Activated CD8-positive, alpha-beta memory T cell treated with anti-CD3 and anti-CD28 coated beads, Interleukin-2, amount 50 U/mL, for 24 hours (primary cell): Measurements from ENCODE around the gene KCNH1.

Source experiments
- DNase-seq: peaks from one replicate; pipeline ENCODE4 v3.0.0-alpha.2; 2020; ENCODE audit errors: extremely low read depth

Gene KCNH1

DNA sequence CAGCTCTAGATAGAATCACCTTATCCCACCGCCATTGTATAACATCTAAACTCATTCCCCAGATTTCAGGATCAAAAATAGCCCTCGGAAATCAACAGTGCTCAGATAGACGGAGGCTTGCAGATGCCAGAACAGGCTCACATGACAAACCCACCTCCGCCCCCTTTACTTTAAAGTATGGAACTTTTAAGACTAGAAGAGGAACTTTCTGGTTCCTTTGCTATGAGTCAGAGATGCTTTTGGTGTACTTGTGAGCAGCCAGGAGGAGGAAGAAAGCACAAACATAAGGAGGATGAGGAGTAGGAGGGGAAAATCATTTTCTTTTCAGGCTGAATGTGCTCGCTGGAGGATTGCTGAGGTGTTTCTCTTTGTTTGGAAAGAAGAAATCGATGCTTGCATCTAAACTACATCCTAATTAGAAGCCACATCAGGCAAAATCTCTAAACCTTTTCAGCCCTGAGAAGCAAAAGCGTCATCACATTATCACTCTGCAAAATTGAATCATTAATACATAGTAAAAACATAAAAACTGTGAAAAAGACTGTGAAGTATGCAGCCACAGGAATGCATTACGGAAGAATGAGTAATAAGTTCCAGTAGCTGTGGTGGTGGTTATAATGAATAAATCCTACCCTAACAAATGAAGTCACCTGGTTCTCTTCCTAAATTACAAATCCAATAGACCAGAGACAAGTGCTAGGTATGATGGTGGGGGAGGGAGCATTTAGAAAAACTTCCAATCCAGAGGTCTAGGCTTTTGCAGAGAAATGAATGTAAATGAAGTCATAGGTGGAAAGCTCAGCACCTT, 251.3 kb downstream of the KCNH1 start:
- DNase-seq = no peak

DNA sequence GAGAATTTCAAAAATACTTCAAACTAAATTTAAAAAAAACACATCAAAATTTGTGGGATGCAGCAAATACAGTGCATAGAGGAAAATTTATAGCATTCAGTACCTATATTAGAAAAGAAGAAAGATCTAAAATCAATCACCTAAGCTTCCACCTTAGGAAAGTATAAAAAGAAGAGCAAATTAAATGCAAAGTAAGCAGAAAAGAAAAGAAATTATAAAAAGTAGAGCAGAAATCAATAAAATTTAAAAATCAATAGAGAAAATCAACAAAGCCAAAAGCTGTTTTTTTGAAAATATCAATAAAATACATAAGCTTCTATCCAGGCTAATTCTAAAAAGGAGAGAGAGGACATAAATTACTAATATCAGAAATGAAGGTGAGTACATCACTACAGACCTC, 255.4 kb downstream of the KCNH1 start:
- DNase-seq = no peak

DNA sequence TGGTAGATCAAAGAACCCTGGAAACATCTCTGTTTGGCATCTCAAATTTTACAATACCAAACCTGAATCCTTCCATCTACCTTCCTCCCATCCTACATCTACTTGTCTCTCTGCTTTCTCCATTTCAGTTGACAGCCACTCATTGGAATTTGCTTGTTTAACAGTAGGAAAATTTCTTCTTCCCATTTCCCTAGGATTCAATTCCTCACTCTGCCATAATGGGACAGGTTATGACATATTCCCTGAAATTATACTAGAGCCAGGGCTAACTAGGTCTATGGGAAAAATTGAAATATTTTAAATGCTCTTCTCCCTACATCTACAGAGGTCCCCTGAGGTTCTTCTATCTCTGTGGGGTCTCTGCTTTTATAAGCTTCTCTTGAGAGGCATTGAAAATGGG, 257.7 kb downstream of the KCNH1 start:
- no peak for DNase-seq

DNA sequence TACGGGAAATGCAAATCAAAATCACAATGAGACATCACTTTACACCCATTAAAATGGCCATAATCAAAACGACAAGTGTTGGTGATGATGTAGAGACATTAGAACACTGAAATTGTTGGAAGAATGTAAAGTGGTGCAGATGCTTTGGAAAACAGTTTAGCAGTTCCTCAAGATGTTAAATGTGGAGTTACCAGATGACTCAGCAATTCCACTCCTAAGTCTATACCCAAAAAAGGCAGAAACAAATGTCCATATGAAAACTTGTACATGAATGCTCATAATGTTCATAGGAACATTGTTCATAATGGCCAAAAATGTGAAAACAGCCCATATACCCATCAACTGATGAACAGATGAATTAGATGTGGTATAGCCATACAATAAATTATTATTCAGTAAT, 267.4 kb downstream of the KCNH1 start:
- DNase-seq = no peak

DNA sequence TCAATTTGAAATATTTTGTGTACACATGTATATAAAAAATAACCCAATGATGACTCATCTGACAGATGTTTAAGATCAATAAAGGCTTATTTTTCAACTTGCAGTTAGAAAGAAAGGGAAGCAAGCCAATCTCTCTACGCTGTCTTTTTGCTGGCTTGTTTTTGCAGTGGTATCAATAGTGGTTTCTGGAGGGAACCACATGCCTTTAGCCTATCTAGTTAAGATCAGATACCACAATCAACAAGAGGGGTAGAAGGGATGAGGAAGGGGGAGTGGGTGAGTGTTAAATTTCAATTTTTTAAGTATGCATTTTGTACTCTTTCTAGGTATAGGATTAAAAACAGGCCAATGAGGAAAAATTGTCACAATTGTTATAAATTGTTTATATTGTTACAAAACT, 276.2 kb downstream of the KCNH1 start:
- no peak for DNase-seq

DNA sequence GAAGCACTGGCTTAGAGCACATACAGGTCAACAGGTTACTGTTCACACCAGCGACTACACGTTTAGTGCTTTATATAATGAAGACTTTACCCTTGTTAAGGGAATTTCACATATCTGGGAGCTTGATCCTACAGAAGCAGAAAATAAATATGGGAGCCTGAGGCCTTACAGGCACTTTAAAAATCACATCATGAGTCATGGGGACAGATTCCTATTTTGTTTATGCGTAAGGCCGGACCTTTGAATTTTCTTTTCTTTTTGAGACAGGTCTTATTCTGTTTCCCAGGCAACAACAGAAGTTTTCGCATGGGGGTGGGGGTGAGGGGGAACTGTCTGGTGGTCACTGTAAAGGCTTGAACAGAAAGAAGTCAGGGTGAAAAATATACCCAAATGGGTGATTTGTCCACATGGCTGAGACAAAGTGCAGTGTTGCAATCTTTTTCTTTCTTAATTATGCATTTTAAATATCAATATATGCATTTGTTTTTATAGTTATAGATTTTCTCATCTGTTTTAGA, 276.7 kb downstream of the KCNH1 start:
- DNase-seq = no peak

DNA sequence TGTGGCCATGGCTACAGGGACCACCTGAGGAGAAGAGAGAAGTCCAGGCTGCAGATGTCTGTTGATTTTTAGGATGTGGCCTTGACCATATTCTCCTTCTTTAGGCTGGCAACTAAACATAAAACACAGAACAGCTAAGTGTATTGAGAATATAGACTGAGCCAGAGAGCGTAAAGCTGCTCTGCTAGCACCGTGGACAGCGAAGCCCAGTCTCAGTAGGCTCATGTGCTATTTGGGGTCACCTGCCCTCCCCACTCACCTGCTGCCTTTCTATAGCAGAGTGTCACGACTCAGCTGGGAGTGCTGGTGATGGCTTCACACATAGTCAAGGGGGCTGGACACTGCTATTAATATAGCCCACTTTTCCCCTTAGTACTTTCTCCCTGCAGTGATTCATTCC, 278.5 kb downstream of the KCNH1 start:
- no peak for DNase-seq

DNA sequence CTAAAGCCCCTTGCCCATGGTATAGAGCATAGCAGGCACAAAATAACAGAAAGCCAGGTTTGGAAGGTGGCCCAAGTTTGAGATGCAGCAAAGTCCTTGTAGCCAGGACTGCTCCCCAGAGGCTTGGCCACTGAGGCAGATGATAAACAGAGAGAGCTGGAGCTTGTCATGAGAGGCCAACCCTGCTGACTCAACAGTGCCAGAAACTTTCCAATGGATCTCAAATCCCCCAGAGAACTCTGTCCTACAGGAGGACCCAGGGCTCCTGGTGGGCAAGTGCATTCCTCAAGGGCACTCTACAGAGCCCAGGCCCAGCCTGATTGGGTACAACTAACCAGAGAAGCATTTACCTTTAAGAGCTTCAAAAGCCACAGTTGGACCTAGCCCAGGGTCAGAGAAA, 280.7 kb downstream of the KCNH1 start:
- no peak for DNase-seq

DNA sequence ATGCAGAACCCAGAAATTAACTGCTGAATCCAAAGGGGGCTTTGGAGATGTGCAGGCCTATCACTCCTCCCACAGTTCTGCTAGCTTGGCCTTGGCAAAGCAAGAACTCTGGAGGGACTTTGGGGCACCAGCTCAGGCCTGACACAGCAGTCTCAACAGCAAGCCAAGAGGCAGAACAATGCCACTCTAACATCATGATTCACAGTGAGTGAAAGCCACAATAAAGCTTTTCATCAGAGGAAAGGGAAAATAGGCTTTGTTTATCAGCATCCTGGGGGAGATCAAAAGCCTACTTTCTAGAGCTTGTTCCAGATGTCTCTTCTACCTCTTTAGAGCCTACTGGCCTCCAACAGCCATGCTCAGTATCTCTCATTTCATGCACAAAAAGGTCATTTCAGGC, 283.4 kb downstream of the KCNH1 start:
- no peak for DNase-seq

DNA sequence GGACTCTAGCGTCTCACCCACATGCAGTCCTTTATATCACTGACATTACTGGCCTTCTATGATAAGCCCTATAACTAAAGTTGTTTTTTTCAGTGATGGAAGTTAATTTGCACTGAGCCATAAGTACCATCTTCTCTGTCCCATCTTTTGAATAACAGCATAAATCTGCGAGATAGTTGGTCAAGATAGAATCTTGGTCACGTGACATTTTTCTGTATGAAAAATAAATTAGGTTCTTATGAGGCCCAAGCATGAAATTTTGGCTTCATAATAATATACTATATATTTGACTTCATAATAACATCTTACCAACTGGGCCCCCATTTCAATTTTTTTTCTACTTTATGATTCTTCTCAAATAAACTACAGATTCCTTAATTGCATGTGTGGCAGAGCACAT, 285.5 kb downstream of the KCNH1 start:
- DNase-seq = no peak

DNA sequence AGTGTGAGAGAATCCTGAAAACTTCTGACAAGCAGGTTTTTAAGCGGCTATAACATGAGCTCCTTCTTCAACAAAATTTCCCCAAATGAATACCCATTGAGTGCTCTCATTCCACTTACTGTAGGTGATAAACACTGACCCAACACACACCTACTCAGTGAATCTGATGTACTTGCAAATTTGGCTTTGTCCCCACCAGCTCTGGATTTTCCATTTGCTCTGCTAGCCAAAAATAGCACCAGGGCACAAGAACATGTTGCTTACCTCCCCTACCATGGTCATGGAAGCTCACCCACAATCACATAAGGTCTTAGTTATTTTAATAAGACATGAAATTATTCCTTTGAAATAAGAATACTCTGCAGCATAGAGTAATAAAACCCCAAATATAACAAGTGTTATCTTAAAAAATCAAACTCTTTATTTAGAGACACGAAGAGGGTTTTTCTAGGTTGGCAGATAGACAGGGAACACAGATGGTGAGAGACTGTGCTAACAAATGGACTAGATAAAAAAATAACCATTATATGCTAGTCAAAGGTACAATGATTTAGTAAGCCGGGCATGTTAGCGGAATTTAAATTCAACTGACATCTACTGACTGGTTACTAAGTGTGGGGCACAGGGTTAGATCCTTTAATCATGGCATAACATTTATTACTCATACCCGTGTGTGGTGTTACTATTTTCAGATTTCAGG, 291.9 kb downstream of the KCNH1 start:
- no peak for DNase-seq

DNA sequence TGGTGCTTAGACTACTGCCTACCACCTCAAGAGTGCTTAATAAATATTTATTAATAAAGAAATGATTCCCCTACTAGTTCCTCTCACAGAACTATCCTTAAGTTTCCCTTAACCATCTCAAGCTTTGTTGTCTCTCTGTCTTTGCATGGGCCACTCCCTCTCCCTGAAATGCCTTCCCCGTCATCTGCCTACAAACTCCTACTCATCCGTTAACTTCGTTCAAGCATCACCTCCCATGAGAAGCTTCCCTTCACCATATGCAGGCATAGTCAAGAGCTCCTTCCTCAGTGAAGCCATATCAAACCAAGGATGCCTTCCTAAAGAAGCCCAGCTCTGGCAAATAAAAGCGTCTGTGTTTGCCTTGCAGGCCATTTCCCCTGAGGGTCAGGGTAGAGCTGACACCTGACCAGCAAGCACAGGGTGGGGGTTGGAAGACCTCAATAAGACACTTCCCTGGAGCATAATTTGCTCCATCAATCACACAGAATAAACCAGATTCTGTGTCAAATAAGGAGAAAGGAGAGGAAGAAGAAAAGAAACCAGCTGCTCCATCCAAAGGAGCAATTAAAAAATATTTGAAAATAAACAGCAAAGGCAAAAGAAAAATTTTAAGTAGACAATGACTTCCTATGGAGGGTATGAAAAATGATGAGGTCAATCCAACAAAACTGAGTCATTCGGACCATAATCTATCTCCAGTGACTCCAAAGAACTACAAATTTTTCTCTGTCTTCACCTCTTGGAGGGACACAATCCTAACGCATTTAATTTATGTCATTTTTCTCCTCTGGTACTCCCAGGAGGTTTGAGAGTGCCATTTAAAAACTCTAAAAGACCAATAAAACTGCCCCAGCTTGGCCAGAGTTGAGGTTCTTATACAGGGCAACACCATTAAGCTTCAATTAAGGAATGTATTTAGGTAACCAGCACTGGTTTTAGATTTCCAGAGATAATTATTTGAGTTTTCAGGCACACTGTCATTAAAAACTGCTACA, 303.6 kb downstream of the KCNH1 start:
- DNase-seq = no peak

DNA sequence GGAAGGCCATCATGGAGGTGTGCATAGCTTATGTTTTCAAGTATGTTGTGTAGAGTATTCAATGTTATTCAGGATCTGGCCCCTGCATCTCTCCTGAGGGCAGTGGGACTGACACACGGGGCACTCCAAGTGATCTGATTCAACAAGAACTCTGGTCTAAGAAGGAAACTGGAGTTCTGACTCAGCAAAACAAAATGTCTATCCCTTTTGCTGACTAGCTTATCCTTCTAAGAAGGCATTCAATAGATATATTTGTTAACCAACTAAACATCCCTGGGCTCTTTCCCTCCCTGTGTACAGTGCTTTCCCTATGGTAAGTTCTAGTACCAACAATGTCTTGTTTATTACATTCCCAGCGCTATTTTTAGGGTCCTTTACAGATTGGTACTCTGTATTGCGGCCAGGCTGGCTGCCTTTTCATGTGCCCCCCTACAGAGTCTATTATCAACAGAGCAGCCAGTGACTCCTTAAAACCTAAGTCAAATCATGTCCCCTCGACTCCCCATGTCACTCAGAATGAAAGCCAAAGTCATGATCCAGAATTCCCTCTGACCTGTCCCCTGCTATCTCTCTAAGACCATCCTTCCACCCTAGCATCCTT, 304.9 kb downstream of the KCNH1 start:
- DNase-seq = no peak

DNA sequence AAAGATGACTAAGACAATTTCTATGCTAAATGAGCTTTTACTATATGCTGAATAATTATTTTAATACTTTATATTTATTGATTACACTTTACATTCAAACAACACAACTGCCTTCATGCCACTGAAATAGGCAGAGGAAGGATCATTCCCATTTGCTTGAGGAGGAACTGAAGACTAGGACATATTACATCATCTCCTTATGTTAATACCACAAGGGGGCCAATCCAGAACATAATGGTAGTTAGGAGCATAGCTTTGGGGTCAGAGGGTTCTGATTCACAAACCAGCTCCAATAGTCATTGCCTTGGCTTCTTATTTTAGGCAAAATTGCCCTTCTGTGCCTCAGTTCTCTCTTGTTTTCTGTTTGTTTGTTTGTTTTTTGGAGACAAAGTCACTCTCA, 306.5 kb downstream of the KCNH1 start:
- no peak for DNase-seq

DNA sequence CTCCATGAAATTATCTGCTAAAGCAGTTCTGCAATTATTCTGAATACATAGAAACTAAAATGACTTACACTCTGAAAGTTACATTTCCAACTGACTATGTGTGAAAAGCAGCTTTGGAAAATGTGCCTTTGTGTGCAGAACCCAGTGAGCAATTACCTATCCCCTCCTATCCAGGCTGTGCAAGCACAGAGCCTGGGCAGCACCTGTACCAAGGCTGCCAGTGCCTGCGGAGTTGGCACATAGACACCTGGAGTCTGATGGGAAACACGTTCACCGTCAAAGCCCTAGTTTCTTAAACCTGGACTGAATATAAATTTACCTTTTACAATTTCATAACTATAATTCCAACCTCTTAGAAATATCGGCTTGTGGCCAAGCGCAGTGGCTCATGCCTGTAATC, 307.3 kb downstream of the KCNH1 start:
- no peak for DNase-seq

DNA sequence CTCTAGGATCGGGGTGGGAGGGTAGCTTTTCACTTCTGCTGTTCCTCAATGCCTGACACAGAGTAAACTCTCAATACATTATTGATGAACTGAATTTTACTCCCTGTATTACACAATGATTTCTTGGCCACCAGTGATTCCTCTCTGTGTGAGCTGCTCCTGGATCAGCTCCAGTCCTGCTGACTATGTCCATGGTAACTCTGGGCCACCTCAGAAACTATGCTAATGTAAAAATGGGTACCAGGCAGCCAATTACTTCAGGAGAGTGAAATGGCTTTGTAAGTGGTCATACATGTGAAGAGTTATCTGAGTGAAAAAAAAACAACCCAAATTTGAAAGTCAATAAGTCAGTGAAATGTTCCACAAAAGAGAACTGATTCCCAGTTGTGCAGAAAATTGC, 311.0 kb downstream of the KCNH1 start:
- DNase-seq = no peak

DNA sequence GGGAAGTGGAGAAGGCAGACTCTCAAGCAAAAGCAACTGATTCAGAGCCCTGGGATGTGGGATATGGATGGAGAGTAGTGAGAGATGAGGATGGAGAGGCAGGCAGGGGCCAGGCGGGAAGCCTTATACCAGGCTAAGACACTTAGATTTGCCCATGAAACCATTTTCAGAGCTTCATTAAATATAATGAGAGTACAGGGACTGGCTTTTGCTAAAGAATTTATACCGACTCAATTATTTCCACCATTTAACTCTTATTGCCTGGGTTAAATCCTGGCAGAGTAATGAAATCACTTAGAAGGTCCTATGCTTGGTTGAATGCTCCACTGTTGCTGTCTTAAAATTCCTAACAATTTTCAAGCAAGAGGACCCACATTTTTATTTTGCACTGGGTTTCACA, 311.7 kb downstream of the KCNH1 start:
- DNase-seq = no peak

DNA sequence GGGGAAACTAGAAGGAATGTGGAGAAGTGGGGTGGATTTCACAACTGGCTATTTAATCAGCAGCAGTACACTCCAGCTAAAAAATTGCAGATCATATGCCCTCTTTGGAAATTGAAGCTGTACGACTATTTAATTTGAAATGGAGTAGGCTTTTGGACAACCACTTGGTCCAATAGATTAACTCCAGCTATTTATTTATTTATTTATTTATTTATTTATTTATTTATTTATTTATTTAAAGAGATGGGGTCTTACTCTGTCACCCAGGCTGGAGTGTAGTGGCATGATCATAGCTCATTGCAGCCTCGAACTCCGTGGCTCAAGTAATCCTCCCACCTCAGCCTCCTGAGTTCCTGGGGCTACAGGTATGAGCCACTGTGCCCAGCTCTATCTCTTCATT, 312.3 kb downstream of the KCNH1 start:
- DNase-seq = no peak

DNA sequence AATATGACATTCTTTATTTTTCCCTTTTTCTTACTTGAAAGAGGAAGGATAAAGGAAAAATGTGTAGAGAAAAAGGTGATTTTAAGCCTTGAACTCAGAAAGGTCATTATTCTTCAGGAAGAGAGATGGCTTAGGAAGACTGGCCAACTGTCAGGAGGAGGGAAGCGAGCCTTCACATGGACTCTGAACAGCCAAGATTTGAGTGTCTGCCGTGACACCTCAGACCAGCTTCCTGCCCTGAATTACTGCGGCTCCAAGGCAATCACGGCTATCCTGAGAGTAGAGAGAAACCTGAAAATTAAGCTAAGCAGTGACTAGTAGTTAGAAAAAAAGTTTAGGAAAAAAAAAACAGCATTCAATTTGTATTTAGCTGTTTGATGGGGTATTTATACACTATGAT, 314.7 kb downstream of the KCNH1 start:
- DNase-seq = no peak

DNA sequence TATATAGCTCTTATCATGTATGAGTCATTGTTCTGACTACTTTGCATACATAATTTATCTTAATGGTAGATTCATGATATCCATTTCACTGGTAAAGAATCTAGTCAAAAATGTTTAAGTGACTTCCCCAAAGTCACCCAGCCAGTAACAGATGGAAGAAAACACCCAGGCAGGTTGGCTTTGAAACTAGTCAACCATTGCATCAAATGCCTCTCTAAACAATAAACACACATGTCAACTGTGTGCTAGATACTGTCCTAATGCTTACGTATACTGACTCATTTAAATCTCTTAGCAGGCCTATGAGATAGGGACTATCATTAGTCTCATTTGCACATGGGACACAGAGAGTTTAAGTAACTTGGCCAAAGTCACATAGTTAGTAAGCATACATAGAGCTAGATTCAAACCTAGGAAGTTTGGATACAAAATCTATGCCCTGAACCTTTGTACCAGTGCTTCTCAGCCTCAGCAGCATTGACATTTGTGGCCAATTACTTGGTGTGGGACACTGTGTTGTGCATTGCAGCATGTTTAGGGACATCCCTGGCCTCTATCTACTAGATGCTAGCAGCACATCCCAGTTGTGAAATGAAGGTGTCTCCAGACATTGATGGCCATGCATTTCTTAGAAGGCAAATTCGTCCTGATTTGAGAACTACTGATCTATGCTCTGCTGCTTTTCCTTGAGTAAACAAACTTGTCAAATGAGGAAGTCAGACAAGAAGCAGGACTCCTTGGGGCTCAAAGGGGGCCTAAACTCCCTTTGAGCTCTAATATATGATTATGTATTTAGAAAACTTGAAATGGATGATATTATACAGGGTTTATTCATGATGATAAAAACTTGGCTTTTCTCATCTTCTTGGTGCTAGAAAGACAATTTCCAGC, 316.3 kb downstream of the KCNH1 start:
- no peak for DNase-seq
